ENCODE results near the gene DDX1.

DNA sequence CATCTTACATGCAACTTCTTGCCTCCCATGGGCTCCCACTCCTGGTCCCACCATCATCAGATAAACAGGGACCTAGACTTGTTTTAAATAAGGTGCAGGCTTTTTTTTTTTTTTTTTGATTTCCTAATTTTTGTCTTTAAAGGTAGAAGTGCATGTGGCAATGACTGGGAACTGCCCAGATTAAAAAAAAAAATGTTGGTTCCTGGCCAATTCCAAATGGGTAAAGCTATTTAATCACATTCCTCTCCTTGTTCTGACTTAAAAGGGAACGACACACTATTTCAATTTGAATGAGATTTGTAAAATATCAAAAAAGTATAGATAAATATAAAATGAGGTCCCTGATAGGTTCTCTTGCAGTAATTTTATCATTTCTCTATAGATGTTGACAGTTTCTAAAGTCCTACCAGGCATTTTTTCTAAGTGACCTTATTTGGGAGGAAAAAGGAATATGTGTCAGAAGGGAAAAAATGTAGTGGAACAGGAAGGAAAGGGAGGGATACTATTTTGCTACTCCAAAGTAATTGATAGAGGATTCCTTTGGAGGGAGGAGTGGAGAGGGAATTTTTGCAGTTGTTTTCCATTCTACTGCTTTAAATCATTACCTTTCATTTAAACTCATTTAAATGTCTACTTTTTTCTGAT, 43.3 kb downstream of the DDX1 start:
- TF ChIP-seq, protein P1, sequence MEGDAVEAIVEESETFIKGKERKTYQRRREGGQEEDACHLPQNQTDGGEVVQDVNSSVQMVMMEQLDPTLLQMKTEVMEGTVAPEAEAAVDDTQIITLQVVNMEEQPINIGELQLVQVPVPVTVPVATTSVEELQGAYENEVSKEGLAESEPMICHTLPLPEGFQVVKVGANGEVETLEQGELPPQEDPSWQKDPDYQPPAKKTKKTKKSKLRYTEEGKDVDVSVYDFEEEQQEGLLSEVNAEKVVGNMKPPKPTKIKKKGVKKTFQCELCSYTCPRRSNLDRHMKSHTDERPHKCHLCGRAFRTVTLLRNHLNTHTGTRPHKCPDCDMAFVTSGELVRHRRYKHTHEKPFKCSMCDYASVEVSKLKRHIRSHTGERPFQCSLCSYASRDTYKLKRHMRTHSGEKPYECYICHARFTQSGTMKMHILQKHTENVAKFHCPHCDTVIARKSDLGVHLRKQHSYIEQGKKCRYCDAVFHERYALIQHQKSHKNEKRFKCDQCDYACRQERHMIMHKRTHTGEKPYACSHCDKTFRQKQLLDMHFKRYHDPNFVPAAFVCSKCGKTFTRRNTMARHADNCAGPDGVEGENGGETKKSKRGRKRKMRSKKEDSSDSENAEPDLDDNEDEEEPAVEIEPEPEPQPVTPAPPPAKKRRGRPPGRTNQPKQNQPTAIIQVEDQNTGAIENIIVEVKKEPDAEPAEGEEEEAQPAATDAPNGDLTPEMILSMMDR (conservative IDR thresholded peaks at IDR 0.05; ENCODE audit: low read depth, low read length), result no peak
- TF ChIP-seq EZH2 (IDR thresholded peaks at IDR 0.05; ENCODE audit: borderline replicate concordance, low read depth, low read length, poor library complexity, severe bottlenecking), result no peak
